GM21447 (cell line): Measurements from ENCODE around the gene SULF2.
"Not testable (repeated sequence)": the region's sequence is repeated elsewhere in the genome, so short reads cannot be mapped to it uniquely, and the experiment has no call there.

Experiments used
- ATAC-seq: cut with Tn5 transposase; IDR thresholded peaks from one replicate; pipeline ENCODE4 v1.9.1; 2021; ENCODE audit not compliant: unreplicated experiment

The SULF2 gene

GRCh38 chr20:47785311-47785853 lies at the start of gene SULF2:
Gene SULF2 (minus strand): TSS chr20:47785481. CDS start chr20:47757363, 28,118 bp downstream.
- ATAC-seq, result no peak

GRCh38 chr20:47831675-47832074 lies 46.4 kb upstream of the SULF2 start:
- ATAC-seq, result not testable (repeated sequence)

GRCh38 chr20:47826716-47827115 lies 41.4 kb upstream of the SULF2 start:
- not testable (repeated sequence) for ATAC-seq

GRCh38 chr20:47826006-47826405 lies 40.7 kb upstream of the SULF2 start:
- not testable (repeated sequence) for ATAC-seq

GRCh38 chr20:47825011-47825762 lies 39.9 kb upstream of the SULF2 start:
- ATAC-seq, result no peak

GRCh38 chr20:47823941-47824340 lies 38.7 kb upstream of the SULF2 start:
- ATAC-seq, result not testable (repeated sequence)

GRCh38 chr20:47821481-47822100 lies 36.3 kb upstream of the SULF2 start:
- no peak for ATAC-seq

- no peak for ATAC-seq
These were observed 33.8 kb upstream of the SULF2 start for GRCh38 chr20:47818996-47819609.

- ATAC-seq, result no peak
These were observed 33.2 kb upstream of the SULF2 start for GRCh38 chr20:47818466-47818865.

GRCh38 chr20:47818016-47818415 lies 32.7 kb upstream of the SULF2 start:
- ATAC-seq, result no peak

GRCh38 chr20:47817573-47817972 lies 32.3 kb upstream of the SULF2 start:
- ATAC-seq, result no peak

GRCh38 chr20:47816487-47817451 lies 31.5 kb upstream of the SULF2 start:
- no peak for ATAC-seq

- no peak for ATAC-seq
These were observed 30.6 kb upstream of the SULF2 start for GRCh38 chr20:47815866-47816265.

- no peak for ATAC-seq
These were observed 30.1 kb upstream of the SULF2 start for GRCh38 chr20:47815416-47815806.

- no peak for ATAC-seq
These were observed 29.5 kb upstream of the SULF2 start for GRCh38 chr20:47814632-47815415.

GRCh38 chr20:47810721-47811347 lies 25.6 kb upstream of the SULF2 start:
- ATAC-seq, result no peak

- ATAC-seq, result no peak
These were observed 24.9 kb upstream of the SULF2 start for GRCh38 chr20:47810116-47810677.

GRCh38 chr20:47809161-47809960 lies 24.1 kb upstream of the SULF2 start:
- ATAC-seq, result no peak
